ENCODE data around the gene BUB1.
"Not testable (repeated sequence)": the region's sequence is repeated elsewhere in the genome, so short reads cannot be mapped to it uniquely, and the experiment has no call there.

GRCh38 chr2:110698253-110698652, 20.4 kb upstream of the BUB1 start:
- not testable (repeated sequence) for TF ChIP-seq CTCF, POLR2A (IDR thresholded peaks at IDR 0.05)

Measured in adrenal gland (tissue), 5 donors.